ENCODE measurements around the gene COL21A1. TPM values are rescaled to one million over a fixed set of nuclear protein-coding genes. Genes with fewer than 3 reads are reported as not detected.

Gene COL21A1
- total and polyA plus RNA-seq, 2 donors (not counting 1 experiment from before 2014, with no cell fraction given): 6.9 to 28.2 TPM

DNA sequence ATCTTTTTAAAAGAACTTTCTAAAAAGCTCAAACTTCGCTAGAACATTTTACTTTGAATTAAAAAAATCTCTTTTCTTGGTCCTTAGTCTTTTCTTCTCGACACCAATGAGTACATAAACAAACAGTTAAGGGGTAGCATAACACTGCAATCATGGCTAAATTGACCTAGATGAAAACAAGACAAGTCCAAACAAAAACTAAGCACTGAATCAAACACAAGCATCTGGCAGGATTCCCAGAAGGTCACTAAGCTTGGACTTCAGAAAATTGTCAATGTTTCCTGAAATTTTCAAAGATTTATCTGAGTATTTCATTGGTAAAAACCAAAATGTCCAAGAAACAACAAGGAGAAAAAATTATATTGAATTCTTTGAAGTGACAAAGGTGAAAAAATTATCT, 5.0 kb downstream of the COL21A1 start:
- H3K36me3 ChIP-seq (ENCODE audit: control insufficient read depth, insufficient read depth, low read length): no peaks in the 10 kb centered on the region
- no peak overlapping the region for H2AFZ ChIP-seq (ENCODE audit: low read length)
- H3K9ac ChIP-seq (ENCODE audit: insufficient read depth, low read length): no peak overlapping the region
- H3K4me3 ChIP-seq (replicated peaks in 1 of 4; ENCODE audit: control extremely low read depth in 1 of 4, insufficient read depth in 1 of 4, low read depth in 3 of 4, low read length in 4 of 4): no peak overlapping the region
- H3K9me3 ChIP-seq (ENCODE audit: control insufficient read depth, insufficient read depth, low read depth, low read length): no peaks in the 10 kb centered on the region
- peaks cover 3% of the 10 kb centered on the region for H3K4me1 ChIP-seq (ENCODE audit: control insufficient read depth, extremely low read depth, insufficient read depth, low read length)
- H3K27me3 ChIP-seq (ENCODE audit: control insufficient read depth, insufficient read depth, low read length): no peaks in the 10 kb centered on the region
- H3K4me2 ChIP-seq (ENCODE audit: extremely low read depth, insufficient read depth, low read length): no peak overlapping the region
- no peak overlapping the region for H3K27ac ChIP-seq (ENCODE audit: insufficient read depth, low read length)
- peak in 1 of 2 donors; percentile 67 for DNase-seq (ENCODE audit: low read depth in 2 of 2)
- TF ChIP-seq EZH2 (IDR thresholded peaks at IDR 0.05; ENCODE audit: low read length, missing control alignments): no peak
- TF ChIP-seq, protein P1, sequence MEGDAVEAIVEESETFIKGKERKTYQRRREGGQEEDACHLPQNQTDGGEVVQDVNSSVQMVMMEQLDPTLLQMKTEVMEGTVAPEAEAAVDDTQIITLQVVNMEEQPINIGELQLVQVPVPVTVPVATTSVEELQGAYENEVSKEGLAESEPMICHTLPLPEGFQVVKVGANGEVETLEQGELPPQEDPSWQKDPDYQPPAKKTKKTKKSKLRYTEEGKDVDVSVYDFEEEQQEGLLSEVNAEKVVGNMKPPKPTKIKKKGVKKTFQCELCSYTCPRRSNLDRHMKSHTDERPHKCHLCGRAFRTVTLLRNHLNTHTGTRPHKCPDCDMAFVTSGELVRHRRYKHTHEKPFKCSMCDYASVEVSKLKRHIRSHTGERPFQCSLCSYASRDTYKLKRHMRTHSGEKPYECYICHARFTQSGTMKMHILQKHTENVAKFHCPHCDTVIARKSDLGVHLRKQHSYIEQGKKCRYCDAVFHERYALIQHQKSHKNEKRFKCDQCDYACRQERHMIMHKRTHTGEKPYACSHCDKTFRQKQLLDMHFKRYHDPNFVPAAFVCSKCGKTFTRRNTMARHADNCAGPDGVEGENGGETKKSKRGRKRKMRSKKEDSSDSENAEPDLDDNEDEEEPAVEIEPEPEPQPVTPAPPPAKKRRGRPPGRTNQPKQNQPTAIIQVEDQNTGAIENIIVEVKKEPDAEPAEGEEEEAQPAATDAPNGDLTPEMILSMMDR (conservative IDR thresholded peaks at IDR 0.05 in 1 of 2, IDR thresholded peaks at IDR 0.05 in 1 of 2; ENCODE audit: low read depth in 1 of 2, low read length in 2 of 2): no peak
- no peaks in the 10 kb centered on the region for H4K20me1 ChIP-seq (ENCODE audit: control insufficient read depth, extremely low read depth, insufficient read depth, low read length)
- no peaks in the 10 kb centered on the region for H3K79me2 ChIP-seq (ENCODE audit: control insufficient read depth, insufficient read depth, low read length)

DNA sequence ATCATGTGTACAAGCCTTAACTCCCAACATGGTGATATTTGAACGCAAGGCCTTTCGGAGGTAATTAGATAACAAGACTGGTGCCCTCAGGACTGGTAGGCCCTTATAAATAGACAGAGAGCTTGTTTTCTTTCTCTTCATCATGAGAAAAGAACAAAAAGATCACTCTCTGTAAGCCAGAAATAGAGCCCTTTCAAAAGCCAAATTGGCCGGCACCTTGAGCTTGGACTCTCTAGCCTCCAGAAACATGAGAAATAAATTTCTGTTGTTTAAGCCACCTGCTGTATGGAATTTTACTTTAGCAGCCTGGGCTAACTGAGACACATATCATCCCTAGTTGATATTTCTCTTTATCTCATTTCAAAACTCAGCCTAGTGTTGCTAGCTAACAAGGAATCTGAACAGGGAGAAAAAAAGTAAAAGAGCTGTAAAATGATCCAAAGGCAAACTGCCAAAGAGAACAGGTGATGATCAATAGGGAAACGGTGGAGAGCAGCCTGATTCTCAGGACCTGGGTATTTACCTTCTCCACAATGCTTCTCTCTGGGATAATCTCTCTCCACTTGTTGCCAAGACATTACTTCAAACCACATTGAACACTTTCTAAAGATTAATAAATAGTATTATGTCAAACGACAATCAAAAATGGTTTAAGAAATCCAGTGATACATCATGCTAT, 6.1 kb downstream of the COL21A1 start:
- H4K20me1 ChIP-seq (ENCODE audit: control insufficient read depth, extremely low read depth, insufficient read depth, low read length): no peaks in the 10 kb centered on the region
- no peaks in the 10 kb centered on the region for H3K27me3 ChIP-seq (ENCODE audit: control insufficient read depth, insufficient read depth, low read length)
- TF ChIP-seq, protein P1 (conservative IDR thresholded peaks at IDR 0.05 in 1 of 2, IDR thresholded peaks at IDR 0.05 in 1 of 2; ENCODE audit: low read depth in 1 of 2, low read length in 2 of 2): no peak
- H2AFZ ChIP-seq (ENCODE audit: low read length): no peak overlapping the region
- no peaks in the 10 kb centered on the region for H3K9me3 ChIP-seq (ENCODE audit: control insufficient read depth, insufficient read depth, low read depth, low read length)
- no peaks in the 10 kb centered on the region for H3K79me2 ChIP-seq (ENCODE audit: control insufficient read depth, insufficient read depth, low read length)
- no peak overlapping the region for H3K27ac ChIP-seq (ENCODE audit: insufficient read depth, low read length)
- peaks cover 3% of the 10 kb centered on the region for H3K4me1 ChIP-seq (ENCODE audit: control insufficient read depth, extremely low read depth, insufficient read depth, low read length)
- H3K9ac ChIP-seq (ENCODE audit: insufficient read depth, low read length): no peak overlapping the region
- DNase-seq (ENCODE audit: low read depth in 2 of 2): no peak
- no peaks in the 10 kb centered on the region for H3K36me3 ChIP-seq (ENCODE audit: control insufficient read depth, insufficient read depth, low read length)
- no peak overlapping the region for H3K4me3 ChIP-seq (replicated peaks in 1 of 4; ENCODE audit: control extremely low read depth in 1 of 4, insufficient read depth in 1 of 4, low read depth in 3 of 4, low read length in 4 of 4)
- H3K4me2 ChIP-seq (ENCODE audit: extremely low read depth, insufficient read depth, low read length): no peak overlapping the region

DNA sequence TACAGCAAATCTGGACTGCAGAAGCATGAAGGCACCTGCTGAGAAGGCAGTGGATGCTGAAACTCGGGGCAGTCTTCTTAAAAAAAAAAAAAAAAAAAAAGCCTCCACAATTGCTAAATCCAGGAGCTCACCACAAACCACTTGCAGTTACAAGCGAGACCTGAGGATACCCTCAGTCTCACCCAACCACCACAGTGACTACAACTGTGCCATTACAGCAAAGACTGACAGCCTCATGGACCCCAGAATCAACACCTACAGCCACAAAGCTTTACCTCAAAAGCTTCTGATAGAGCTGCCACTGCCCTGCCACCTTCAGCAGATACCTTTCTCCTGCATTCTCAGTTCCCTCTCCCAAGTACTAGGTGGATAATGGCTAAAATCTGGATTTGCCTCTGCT, 9.0 kb downstream of the COL21A1 start:
- Histone ChIP-seq H4K20me1 (ENCODE audit: control insufficient read depth, extremely low read depth, insufficient read depth, low read length) (no peaks in the 10 kb centered on the region), H3K27me3 (ENCODE audit: control insufficient read depth, insufficient read depth, low read length) (no peaks in the 10 kb centered on the region), H3K4me3 (replicated peaks in 1 of 4; ENCODE audit: control extremely low read depth in 1 of 4, insufficient read depth in 1 of 4, low read depth in 3 of 4, low read length in 4 of 4) (no peak overlapping the region), H3K36me3 (ENCODE audit: control insufficient read depth, insufficient read depth, low read length) (no peaks in the 10 kb centered on the region), H3K9ac (ENCODE audit: insufficient read depth, low read length) (no peak overlapping the region), H3K4me1 (ENCODE audit: control insufficient read depth, extremely low read depth, insufficient read depth, low read length) (no peaks in the 10 kb centered on the region), H3K79me2 (ENCODE audit: control insufficient read depth, insufficient read depth, low read length) (no peaks in the 10 kb centered on the region), H3K9me3 (ENCODE audit: control insufficient read depth, insufficient read depth, low read depth, low read length) (no peaks in the 10 kb centered on the region), H2AFZ (ENCODE audit: low read length) (no peak overlapping the region), H3K4me2 (ENCODE audit: extremely low read depth, insufficient read depth, low read length) (no peak overlapping the region), H3K27ac (ENCODE audit: insufficient read depth, low read length) (no peak overlapping the region)
- TF ChIP-seq, protein P1 (conservative IDR thresholded peaks at IDR 0.05 in 1 of 2, IDR thresholded peaks at IDR 0.05 in 1 of 2; ENCODE audit: low read depth in 1 of 2, low read length in 2 of 2): no peak
- no peak for TF ChIP-seq EZH2 (IDR thresholded peaks at IDR 0.05; ENCODE audit: low read length, missing control alignments)
- DNase-seq (ENCODE audit: low read depth in 2 of 2): no peak

Data from fibroblast of lung (primary cell).